Thyroid gland (tissue), 4 donors: ENCODE data around the gene HES7.

Source experiments
- POLR2A ChIP-seq, 2 donors: fragments of 450-650 bp; IDR thresholded peaks; one replicate each; pipeline ENCODE4 v1.6.1; 2017; ENCODE audit warnings: antibody characterized with exemption in 2 of 2, mild to moderate bottlenecking in 2 of 2, moderate library complexity in 1 of 2
- TF ChIP-seq, protein P1 (sequence below), 6 experiments: fragments of 200-600 bp in 3 of 6; fragments of 450-650 bp in 3 of 6; sonication (generic) in 3 of 6; IDR thresholded peaks; one replicate each; pipeline ENCODE4 v1.5.1; 2016 to 2019; ENCODE audit warnings: antibody characterized with exemption in 6 of 6, mild to moderate bottlenecking in 2 of 6, inconsistent platforms in 1 of 6, moderate library complexity in 1 of 6

DNA sequence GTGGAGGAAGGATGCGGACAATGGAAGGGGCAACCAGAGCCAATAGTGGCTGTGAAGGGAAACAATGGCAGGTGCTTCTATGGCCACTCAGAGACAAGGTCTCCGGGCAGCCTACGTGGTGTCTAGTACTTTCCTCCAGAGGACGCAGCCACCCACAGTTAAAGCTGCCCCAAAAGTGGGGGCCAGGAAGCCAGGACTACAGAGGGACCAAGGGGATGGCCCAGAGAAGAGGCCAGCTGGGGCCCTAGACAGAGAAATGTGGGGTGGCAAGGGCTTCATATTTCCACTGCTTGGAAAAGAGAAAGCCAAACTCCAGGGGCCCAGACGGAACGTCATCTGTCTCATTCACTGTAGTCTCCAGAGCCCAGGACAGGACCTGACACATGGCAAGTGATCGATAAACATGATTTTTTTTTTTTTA, 29.1 kb upstream of the HES7 start:
- TF ChIP-seq, protein P1, sequence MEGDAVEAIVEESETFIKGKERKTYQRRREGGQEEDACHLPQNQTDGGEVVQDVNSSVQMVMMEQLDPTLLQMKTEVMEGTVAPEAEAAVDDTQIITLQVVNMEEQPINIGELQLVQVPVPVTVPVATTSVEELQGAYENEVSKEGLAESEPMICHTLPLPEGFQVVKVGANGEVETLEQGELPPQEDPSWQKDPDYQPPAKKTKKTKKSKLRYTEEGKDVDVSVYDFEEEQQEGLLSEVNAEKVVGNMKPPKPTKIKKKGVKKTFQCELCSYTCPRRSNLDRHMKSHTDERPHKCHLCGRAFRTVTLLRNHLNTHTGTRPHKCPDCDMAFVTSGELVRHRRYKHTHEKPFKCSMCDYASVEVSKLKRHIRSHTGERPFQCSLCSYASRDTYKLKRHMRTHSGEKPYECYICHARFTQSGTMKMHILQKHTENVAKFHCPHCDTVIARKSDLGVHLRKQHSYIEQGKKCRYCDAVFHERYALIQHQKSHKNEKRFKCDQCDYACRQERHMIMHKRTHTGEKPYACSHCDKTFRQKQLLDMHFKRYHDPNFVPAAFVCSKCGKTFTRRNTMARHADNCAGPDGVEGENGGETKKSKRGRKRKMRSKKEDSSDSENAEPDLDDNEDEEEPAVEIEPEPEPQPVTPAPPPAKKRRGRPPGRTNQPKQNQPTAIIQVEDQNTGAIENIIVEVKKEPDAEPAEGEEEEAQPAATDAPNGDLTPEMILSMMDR (IDR thresholded peaks at IDR 0.05) = no peak
- no peak for TF ChIP-seq POLR2A (IDR thresholded peaks at IDR 0.05)
